ENCODE data around the gene PEX5L. TPM values are rescaled to one million over a fixed set of nuclear protein-coding genes. Genes with fewer than 3 reads are reported as not detected.

The PEX5L gene
- polyA plus RNA-seq, 4 donors, result 0.23 to 0.78 (median 0.48) TPM

- DNase-seq (ENCODE audit: low read depth in 4 of 4, low spot score in 3 of 4), result no peak
Observed at GRCh38 chr3:179907784-179908482, 128.8 kb downstream of the PEX5L start.

- DNase-seq (ENCODE audit: low read depth in 4 of 4, low spot score in 3 of 4), result no peak
Observed at GRCh38 chr3:179902061-179902460, 134.7 kb downstream of the PEX5L start.

- no peak for DNase-seq (ENCODE audit: low read depth in 4 of 4, low spot score in 3 of 4)
Observed at GRCh38 chr3:179898024-179898423, 138.7 kb downstream of the PEX5L start.

- DNase-seq (ENCODE audit: low read depth in 4 of 4, low spot score in 3 of 4), result no peak
Observed at GRCh38 chr3:179897231-179897630, 139.5 kb downstream of the PEX5L start.

GRCh38 chr3:179896507-179896906 lies 140.2 kb downstream of the PEX5L start:
- no peak for DNase-seq (ENCODE audit: low read depth in 4 of 4, low spot score in 3 of 4)

GRCh38 chr3:179895330-179895729 lies 141.4 kb downstream of the PEX5L start:
- DNase-seq (ENCODE audit: low read depth in 4 of 4, low spot score in 3 of 4), result no peak

GRCh38 chr3:179887295-179887943 lies 149.3 kb downstream of the PEX5L start:
- DNase-seq (ENCODE audit: low read depth in 4 of 4, low spot score in 3 of 4), result no peak

GRCh38 chr3:179885950-179886349 lies 150.8 kb downstream of the PEX5L start:
- no peak for DNase-seq (ENCODE audit: low read depth in 4 of 4, low spot score in 3 of 4)

- DNase-seq (ENCODE audit: low read depth in 4 of 4, low spot score in 3 of 4), result no peak
Observed at GRCh38 chr3:179884136-179884535, 152.6 kb downstream of the PEX5L start.

GRCh38 chr3:179882292-179882691 lies 154.4 kb downstream of the PEX5L start:
- no peak for DNase-seq (ENCODE audit: low read depth in 4 of 4, low spot score in 3 of 4)

- DNase-seq (ENCODE audit: low read depth in 4 of 4, low spot score in 3 of 4), result no peak
Observed at GRCh38 chr3:179881791-179882190, 154.9 kb downstream of the PEX5L start.

- no peak for DNase-seq (ENCODE audit: low read depth in 4 of 4, low spot score in 3 of 4)
Observed at GRCh38 chr3:179880868-179881267, 155.9 kb downstream of the PEX5L start.

GRCh38 chr3:179876440-179876839 lies 160.3 kb downstream of the PEX5L start:
- no peak for DNase-seq (ENCODE audit: low read depth in 4 of 4, low spot score in 3 of 4)

GRCh38 chr3:179872842-179873241 lies 163.9 kb downstream of the PEX5L start:
- no peak for DNase-seq (ENCODE audit: low read depth in 4 of 4, low spot score in 3 of 4)

- DNase-seq (ENCODE audit: low read depth in 4 of 4, low spot score in 3 of 4), result no peak
Observed at GRCh38 chr3:179871782-179872181, 165.0 kb downstream of the PEX5L start.

- DNase-seq (ENCODE audit: low read depth in 4 of 4, low spot score in 3 of 4), result no peak
Observed at GRCh38 chr3:179868715-179869114, 168.0 kb downstream of the PEX5L start.

- DNase-seq (ENCODE audit: low read depth in 4 of 4, low spot score in 3 of 4), result no peak
Observed at GRCh38 chr3:179867961-179868360, 168.8 kb downstream of the PEX5L start.

GRCh38 chr3:179865861-179866505 lies 170.8 kb downstream of the PEX5L start:
- no peak for DNase-seq (ENCODE audit: low read depth in 4 of 4, low spot score in 3 of 4)

- DNase-seq (ENCODE audit: low read depth in 4 of 4, low spot score in 3 of 4), result no peak
Observed at GRCh38 chr3:179861953-179862352, 174.8 kb downstream of the PEX5L start.

- no peak for DNase-seq (ENCODE audit: low read depth in 4 of 4, low spot score in 3 of 4)
Observed at GRCh38 chr3:179861292-179861691, 175.4 kb downstream of the PEX5L start.

- no peak for DNase-seq (ENCODE audit: low read depth in 4 of 4, low spot score in 3 of 4)
Observed at GRCh38 chr3:179860275-179861107, 176.2 kb downstream of the PEX5L start.
